K562 (cell line): ENCODE data around the gene SARS2. TPM values are rescaled to one million over a fixed set of nuclear protein-coding genes. Genes with fewer than 3 reads are reported as not detected.
A peak's percentile ranks its signal among the peaks of the same experiment; 100 is the strongest.

Experiments
- ATAC-seq: fragments of 200-7000 bp; cut with Tn5 transposase; 3 replicates; pipeline ENCODE4 v1.9.1; 2020; ENCODE audit warnings: moderate library complexity
- BruUV-seq: library from RNA; stranded (reverse); fragments of 400-500 nt; replicated peaks from 2 replicates; lab custom pipeline; 2021; lab: Mats Ljungman, UMichigan
- CTCF ChIA-PET: fragments of 300-600 bp; formaldehyde crosslinking; extraction: SDS; loops from one replicate; lab custom pipeline; 2021; ENCODE audit warnings: low intra/inter-chr PET ratio; lab: Yijun Ruan, JAX
- POLR2A ChIA-PET: fragments of 300-600, 350-650 bp; sonication (Branson Sonifier 250); formaldehyde crosslinking; extraction: SDS; loops from one replicate; lab custom pipeline; 2021; ENCODE audit warnings: antibody characterized with exemption, inconsistent platforms; lab: Yijun Ruan, JAX
- DNase-seq, 4 experiments: peaks; one replicate each; pipeline versions ENCODE4 v3.0.0 to v3.0.0-alpha.2; 2011 to 2018; ENCODE audit warnings: low spot score in 3 of 4, mixed read lengths in 3 of 4; ENCODE audit errors: extremely low read depth in 1 of 4
- FAIRE-seq: peaks from 2 replicates; lab custom pipeline; 2011; peaks lifted over from hg19 to GRCh38; lab: Jason Lieb, UNC
- H2AFZ ChIP-seq: 2 replicates; pipeline ENCODE4 v1.6.0; 2011; ENCODE audit warnings: low read depth, low read length, control low read depth, inconsistent platforms
- H3K27ac ChIP-seq: fragments of 200-600 bp; 3 replicates; pipeline ENCODE4 v1.8.0; 2011; ENCODE audit warnings: low read depth, mild to moderate bottlenecking, control low read depth, inconsistent platforms, low read length, moderate library complexity, mixed read lengths; ENCODE audit errors: extremely low read depth
- H3K27me3 ChIP-seq, 2 experiments: fragments of 300-600 bp in 1 of 2; 2 replicates in 1 of 2; 3 replicates in 1 of 2; pipeline versions ENCODE4 v1.6.0 to v1.8.0; 2011; ENCODE audit warnings: inconsistent platforms in 2 of 2, low read length in 2 of 2, mild to moderate bottlenecking in 1 of 2, mixed read lengths in 1 of 2, moderate library complexity in 1 of 2; ENCODE audit not compliant: control insufficient read depth in 2 of 2, insufficient read depth in 2 of 2
- H3K36me3 ChIP-seq: fragments of 300-600 bp; 3 replicates; pipeline ENCODE4 v1.8.0; 2011; ENCODE audit warnings: mild to moderate bottlenecking, low read length, inconsistent platforms; ENCODE audit not compliant: control insufficient read depth, insufficient read depth
- H3K4me1 ChIP-seq, 2 experiments: fragments of 200-600 bp in 1 of 2; replicated peaks in 1 of 2; 2 replicates in 1 of 2; 3 replicates in 1 of 2; pipeline versions ENCODE4 v1.5.1 to v1.8.0; 2011; ENCODE audit warnings: inconsistent platforms in 2 of 2, low read length in 2 of 2, mild to moderate bottlenecking in 1 of 2, mixed read lengths in 1 of 2, moderate library complexity in 1 of 2; ENCODE audit not compliant: control insufficient read depth in 2 of 2, insufficient read depth in 2 of 2
- H3K4me2 ChIP-seq: 2 replicates; pipeline ENCODE4 v1.6.1; 2011; ENCODE audit warnings: low read length, control low read depth, inconsistent platforms, mixed read lengths; ENCODE audit not compliant: insufficient read depth
- H3K4me3 ChIP-seq: fragments of 200-600 bp; sonication (generic), shearing (Covaris generic); 2 replicates; pipeline ENCODE4 v1.5.1; 2016; ENCODE audit warnings: control low read depth, inconsistent platforms
- H3K79me2 ChIP-seq: fragments of 200-600 bp; 3 replicates; pipeline ENCODE4 v1.8.0; 2011; ENCODE audit warnings: low read length, inconsistent platforms; ENCODE audit not compliant: control insufficient read depth, insufficient read depth
- H3K9ac ChIP-seq, 2 experiments: 2 replicates each; pipeline versions ENCODE4 v1.6.0 to v1.6.1; 2011; ENCODE audit warnings: low read depth in 2 of 2, low read length in 2 of 2, control low read depth in 1 of 2, inconsistent platforms in 1 of 2, mild to moderate bottlenecking in 1 of 2, mixed read lengths in 1 of 2; ENCODE audit not compliant: insufficient read depth in 1 of 2
- H3K9me1 ChIP-seq: one replicate; pipeline ENCODE4 v1.6.0; 2011; ENCODE audit warnings: inconsistent platforms, mild to moderate bottlenecking, low read length, moderate library complexity; ENCODE audit not compliant: control insufficient read depth, insufficient read depth
- H3K9me3 ChIP-seq: replicated peaks from 2 replicates; pipeline ENCODE4 v1.5.1; 2011; ENCODE audit warnings: low read depth, low read length, inconsistent platforms; ENCODE audit not compliant: control insufficient read depth, insufficient read depth
- H4K20me1 ChIP-seq: replicated peaks from 2 replicates; pipeline ENCODE4 v1.6.1; 2011; ENCODE audit warnings: low read length, inconsistent platforms, mixed read lengths; ENCODE audit not compliant: control insufficient read depth, insufficient read depth
- ILK ChIP-seq: fragments of 450-650 bp; IDR thresholded peaks from 2 replicates; pipeline ENCODE4 v1.6.1; 2016; ENCODE audit warnings: missing genetic modification characterization, low read depth, mild to moderate bottlenecking, missing compliant biosample characterization, moderate library complexity, borderline replicate concordance
- MEF2A ChIP-seq: IDR thresholded peaks from 2 replicates; pipeline ENCODE4 v1.6.1; 2011; ENCODE audit warnings: low read depth, mild to moderate bottlenecking, low read length, moderate library complexity; ENCODE audit not compliant: control insufficient read depth
- SP1 ChIP-seq: sonication (generic); formaldehyde crosslinking; IDR thresholded peaks from 2 replicates; pipeline ENCODE4 v1.8.1; 2022; ENCODE audit warnings: mild to moderate bottlenecking, missing genetic modification reagents
- ZBTB7A ChIP-seq: IDR thresholded peaks from 2 replicates; pipeline ENCODE4 v1.6.1; 2011; ENCODE audit warnings: low read depth, mild to moderate bottlenecking, low read length, moderate library complexity, borderline replicate concordance; ENCODE audit not compliant: control insufficient read depth
- WGBS: fragments of 100-300 bp; shearing (Covaris generic); methylation state at CpG from one replicate; pipeline ENCODE4 v1.1.6; 2016; ENCODE audit warnings: low coverage, mixed read lengths; ENCODE audit not compliant: insufficient coverage; ENCODE audit errors: missing lambda C conversion rate; 5-methylcytosine and 5-hydroxymethylcytosine counted together
- in situ Hi-C: fragments of 300-500 bp; cut with MboI; formaldehyde crosslinking; loops from 4 replicates; pipeline ENCODE4 v1.15.0; 2018; ENCODE audit warnings: inconsistent platforms, mixed read lengths
- intact Hi-C: fragments of 100-400 bp; cut with micrococcal nuclease; formaldehyde crosslinking; loops from 2 replicates; pipeline ENCODE4 v1.14.2; 2022
- polyA plus RNA-seq, 8 experiments: library from polyadenylated mRNA; depleted of rRNA in 4 of 8; stranded (reverse) in 5 of 8; unstranded in 3 of 8; fragments of >200 nt; fragmentation: Nextera tagmentation in 2 of 8; fragmentation: Illumina TruSeq in 1 of 8; extraction: Ambion mirVana in 2 of 8; extraction: Trizol in 1 of 8; gene quantifications; 2 replicates each; pipeline versions ENCODE4 v1.2.1 to v1.2.3, GENCODE V29; 2011 to 2014; ENCODE audit warnings: inconsistent platforms in 1 of 8, missing spikeins in 1 of 8
- total RNA-seq, 7 experiments: library from RNA; depleted of rRNA in 6 of 7; stranded (reverse); fragments of >200 nt in 6 of 7; fragmentation: Illumina TruSeq in 2 of 7; extraction: Trizol in 2 of 7; gene quantifications; 2 replicates each; pipeline versions ENCODE4 v1.2.1 to v1.2.3, GENCODE V29; 2011 to 2021; ENCODE audit warnings: low replicate concordance in 1 of 7

Gene SARS2
- total and polyA plus RNA-seq, 9 of the 15 experiments (the other 6 are each of a cell fraction or from before 2014, with no cell fraction given): 3.1 to 59.1 (median 31.7) TPM

GRCh38 chr19:38944981-38945506 lies 14.5 kb upstream of the SARS2 start:
- no peaks in the 10 kb centered on the region for H4K20me1 ChIP-seq
- peaks cover 27% of the 10 kb centered on the region; the same call in 2 of the 3 replicates for H3K36me3 ChIP-seq
- in situ Hi-C loops (no loop called here), intact Hi-C loops (no loop called here)
- no peaks in the 10 kb centered on the region for H3K9me3 ChIP-seq
- H3K9me1 ChIP-seq: no peaks in the 10 kb centered on the region
- no TSS peak for BruUV-seq
- CTCF ChIA-PET: no interaction called here
- POLR2A ChIA-PET: interaction anchor here (0.6 kb wide), 1 partner anchor 591 kb away, joined by 3 read pairs; no protein-coding TSS in a partner anchor
- ATAC-seq: peak; percentile 81
- FAIRE-seq: no peak
- H2AFZ ChIP-seq: no peak overlapping the region
- H3K4me1 ChIP-seq: peaks cover 0 to 13% of the 10 kb centered on the region in 2 experiments; a peak in 2 of 5 replicates
- no peak overlapping the region for H3K27ac ChIP-seq
- H3K4me3 ChIP-seq: no peak overlapping the region
- H3K9ac ChIP-seq: no peak overlapping the region
- 88% methylated on average over 11 of the region's 12 CpGs for WGBS
- DNase-seq: peak; percentile 20 to 67 (median 57)
- H3K27me3 ChIP-seq: no peaks in the 10 kb centered on the region
- H3K79me2 ChIP-seq: no peaks in the 10 kb centered on the region
- 0 out of 2 replicates have a peak, but pooled peaks have one; percentile 28 for TF ChIP-seq SP1 (CRISPR knock-in tag)
- peak; percentile 41; the same call in 1 of the 2 replicates for TF ChIP-seq ZBTB7A
- no peak for TF ChIP-seq MEF2A
- TF ChIP-seq ILK: no peak
- no peak overlapping the region for H3K4me2 ChIP-seq
